Endothelial cell of hepatic sinusoid (primary cell): ENCODE results near the gene SNX21.
"Not testable (repeated sequence)": the region's sequence is repeated elsewhere in the genome, so short reads cannot be mapped to it uniquely, and the experiment has no call there.

Source experiments
- in situ Hi-C: cut with HindIII; loops from 2 replicates; pipeline ENCODE4 v1.10.0; 2017; ENCODE audit warnings: low sequenced_read_pairs

The SNX21 gene, protein sequence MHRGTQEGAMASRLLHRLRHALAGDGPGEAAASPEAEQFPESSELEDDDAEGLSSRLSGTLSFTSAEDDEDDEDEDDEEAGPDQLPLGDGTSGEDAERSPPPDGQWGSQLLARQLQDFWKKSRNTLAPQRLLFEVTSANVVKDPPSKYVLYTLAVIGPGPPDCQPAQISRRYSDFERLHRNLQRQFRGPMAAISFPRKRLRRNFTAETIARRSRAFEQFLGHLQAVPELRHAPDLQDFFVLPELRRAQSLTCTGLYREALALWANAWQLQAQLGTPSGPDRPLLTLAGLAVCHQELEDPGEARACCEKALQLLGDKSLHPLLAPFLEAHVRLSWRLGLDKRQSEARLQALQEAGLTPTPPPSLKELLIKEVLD

GRCh38 chr20:45833030-45833882 is at the start of gene SNX21:
SNX21 (plus strand) TSS chr20:45833799; CDS start chr20:45833920, 121 bp downstream.
- in situ Hi-C loops: no loop called here

- in situ Hi-C loops: no loop called here
These were observed 45.2 kb upstream of the SNX21 start for GRCh38 chr20:45788351-45788750.

- in situ Hi-C loops: no loop called here
These were observed 41.1 kb upstream of the SNX21 start for GRCh38 chr20:45792317-45793118.

DNA sequence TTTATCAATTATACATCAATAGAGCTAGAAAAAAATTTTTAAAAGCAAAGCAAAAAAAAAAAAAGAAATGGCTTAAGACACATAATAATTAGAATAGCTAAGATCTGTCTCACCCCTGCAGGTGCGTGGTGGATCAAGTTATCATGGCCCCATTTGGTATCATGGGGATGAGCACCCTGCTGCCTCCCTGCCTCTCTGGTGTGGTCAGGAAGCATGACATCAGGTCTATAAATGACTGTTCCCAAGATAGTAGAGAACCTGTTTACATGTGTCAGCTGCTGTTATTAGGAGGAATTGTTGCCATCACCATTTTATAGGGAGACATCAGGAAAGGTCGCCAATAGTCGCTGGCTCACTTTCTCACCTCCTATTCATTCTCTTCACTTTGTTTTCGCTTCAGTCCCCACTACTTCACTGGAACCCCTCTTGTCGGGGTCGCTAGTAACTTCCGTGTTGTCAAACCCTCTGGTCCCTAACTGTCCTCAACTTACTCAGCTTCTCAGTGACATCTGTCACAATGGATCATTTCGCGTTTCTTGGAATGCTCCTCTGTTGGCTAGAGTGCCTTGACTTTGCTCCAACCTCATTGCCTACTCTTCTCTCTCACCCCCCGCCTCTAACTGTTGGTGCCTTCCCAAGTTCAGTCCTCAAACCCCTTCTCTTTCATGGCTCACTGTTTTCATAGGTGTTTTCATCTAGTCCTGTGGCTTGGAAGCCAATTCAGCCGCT is 37.1 kb upstream of the SNX21 start:
- in situ Hi-C loops: no loop called here

DNA sequence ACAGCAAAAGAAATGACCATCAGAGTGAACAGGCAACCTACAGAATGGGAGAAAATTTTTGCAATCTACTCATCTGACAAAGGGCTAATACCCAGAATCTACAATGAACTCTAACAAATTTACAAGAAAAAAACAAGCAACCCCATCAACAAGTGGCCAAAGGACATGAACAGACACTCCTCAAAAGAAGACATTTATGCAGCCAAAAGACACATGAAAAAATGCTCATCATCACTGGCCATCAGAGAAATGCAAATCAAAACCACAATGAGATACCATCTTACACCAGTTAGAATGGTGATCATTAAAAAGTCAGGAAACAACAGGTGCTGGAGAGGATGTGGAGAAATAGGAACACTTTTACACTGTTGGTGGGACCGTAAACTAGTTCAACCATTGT is 36.1 kb upstream of the SNX21 start:
- in situ Hi-C loops: not testable (repeated sequence)

GRCh38 chr20:45797955-45798354 is 35.6 kb upstream of the SNX21 start:
- in situ Hi-C loops: not testable (repeated sequence)

- in situ Hi-C loops: no loop called here
These were observed 34.5 kb upstream of the SNX21 start for GRCh38 chr20:45798935-45799642.

GRCh38 chr20:45801851-45802250 is 31.7 kb upstream of the SNX21 start:
- in situ Hi-C loops: no loop called here

DNA sequence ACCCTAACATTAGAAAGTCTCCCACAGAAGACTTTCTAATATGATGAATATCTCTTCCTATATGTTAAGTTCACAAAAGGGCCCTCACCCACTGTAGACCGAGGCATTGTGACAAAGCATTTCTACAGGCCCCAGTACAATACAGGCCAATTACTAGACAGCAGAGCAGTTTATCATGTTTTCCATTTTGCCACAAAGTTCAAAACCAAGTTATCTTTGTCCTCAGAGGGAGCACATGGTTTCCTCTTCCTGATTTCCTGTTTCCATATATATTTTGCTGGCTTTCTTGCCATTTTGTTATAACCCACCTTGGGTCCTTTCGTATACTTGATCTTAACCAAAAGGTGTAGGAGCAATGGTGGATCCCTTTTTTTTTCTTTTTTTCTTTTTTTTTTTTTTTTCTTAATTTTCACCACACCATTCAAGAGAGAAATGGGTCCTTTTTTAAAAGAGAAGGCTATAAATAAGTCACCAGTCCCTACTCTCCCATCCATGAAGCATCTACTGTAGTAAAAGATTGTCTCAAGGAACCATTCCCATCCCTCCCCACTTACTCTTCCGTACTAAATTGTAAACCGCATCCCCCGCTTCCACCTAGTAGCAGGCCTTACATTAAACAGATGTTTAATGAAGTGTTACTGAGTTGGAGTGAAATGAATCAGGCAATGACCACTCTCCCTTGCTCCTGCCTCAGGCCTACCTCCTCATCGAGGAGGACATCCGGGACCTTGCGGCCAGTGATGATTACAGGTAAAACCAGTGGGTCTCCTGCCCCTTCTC is 23.2 kb upstream of the SNX21 start:
- in situ Hi-C loops: loop anchor here (5.0 kb wide), 1 partner anchor 62 kb away; no protein-coding TSS in a partner anchor

DNA sequence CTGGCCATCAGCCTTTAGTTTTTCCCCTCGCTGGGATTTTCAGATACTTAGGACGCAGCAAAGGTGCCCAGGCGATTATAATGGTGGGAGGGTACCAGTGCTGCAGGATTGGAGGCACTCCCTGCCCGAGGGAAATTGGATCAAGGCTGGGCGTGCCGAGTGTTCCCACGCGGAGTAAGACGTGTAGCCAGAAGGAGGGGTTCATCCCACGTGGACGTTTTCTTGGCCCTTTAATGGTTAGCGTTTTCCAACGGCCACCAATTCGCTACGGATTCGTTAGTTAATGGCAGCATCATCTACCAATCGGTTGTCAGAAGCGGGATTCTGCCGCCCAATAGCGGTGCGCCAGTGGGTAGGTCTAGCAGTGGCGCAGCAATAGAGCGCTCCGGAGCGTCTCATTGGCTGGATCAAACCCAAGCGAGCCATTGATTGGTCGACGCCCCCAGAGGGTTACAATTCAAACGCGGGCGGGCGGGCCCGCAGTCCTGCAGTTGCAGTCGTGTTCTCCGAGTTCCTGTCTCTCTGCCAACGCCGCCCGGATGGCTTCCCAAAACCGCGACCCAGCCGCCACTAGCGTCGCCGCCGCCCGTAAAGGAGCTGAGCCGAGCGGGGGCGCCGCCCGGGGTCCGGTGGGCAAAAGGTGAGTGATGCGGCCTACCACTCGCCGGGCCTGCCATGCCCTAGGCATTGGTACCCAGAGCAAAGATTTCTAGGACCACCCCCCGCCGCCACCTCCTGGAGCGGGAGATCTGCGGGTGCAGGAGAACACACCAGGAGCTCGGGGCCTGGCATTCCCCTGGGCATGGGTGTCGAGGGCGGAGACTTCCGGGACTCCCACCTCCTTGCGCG is 21.2 kb upstream of the SNX21 start, which contains the start of gene UBE2C:
UBE2C (plus strand) TSS at position 488 of the 849 bp plus-strand sequence; CDS start at position 540, 52 bp downstream.
- in situ Hi-C loops: loop anchor here (5.0 kb wide), 1 partner anchor 60 kb away; no protein-coding TSS in a partner anchor

DNA sequence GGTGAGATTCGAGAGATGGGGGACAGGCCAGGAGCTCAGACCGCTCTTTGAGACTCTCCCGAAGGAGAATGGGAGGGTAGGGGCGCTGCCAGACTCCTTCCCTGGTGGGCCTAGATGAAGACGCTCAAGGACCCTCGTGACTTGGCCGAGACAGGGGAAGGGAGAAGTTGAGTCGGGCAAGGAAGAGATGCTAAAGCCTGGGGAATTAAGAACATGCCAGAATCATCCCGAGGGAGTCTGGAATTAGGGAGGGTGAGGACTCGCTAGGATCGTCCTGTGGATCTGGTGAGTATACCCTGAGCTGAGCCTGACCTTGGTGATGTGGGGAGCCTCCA is 20.6 kb upstream of the SNX21 start:
- in situ Hi-C loops: loop anchor here (5.0 kb wide), 1 partner anchor 59 kb away; no protein-coding TSS in a partner anchor

- in situ Hi-C loops: loop anchor here (5.0 kb wide), 1 partner anchor 59 kb away; no protein-coding TSS in a partner anchor
These were observed 20.1 kb upstream of the SNX21 start for GRCh38 chr20:45813489-45813888.

DNA sequence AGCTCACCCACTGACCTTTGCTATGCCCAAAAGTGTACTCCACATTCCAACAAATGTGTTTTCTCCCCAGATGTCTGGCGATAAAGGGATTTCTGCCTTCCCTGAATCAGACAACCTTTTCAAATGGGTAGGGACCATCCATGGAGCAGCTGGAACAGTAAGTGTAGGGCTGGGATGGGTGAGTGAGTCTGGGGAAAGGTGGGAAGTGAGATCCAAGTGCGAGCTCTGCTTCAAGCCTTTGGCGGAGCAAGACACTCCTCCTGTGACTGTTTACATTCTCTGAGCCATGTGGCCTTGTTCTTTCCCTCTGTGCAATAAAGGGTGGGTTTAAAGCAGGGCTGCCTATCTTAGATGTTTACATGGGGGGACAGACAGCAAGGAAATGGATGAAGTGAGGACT is 19.3 kb upstream of the SNX21 start:
- in situ Hi-C loops: loop anchor here (5.0 kb wide), 1 partner anchor 58 kb away; no protein-coding TSS in a partner anchor

DNA sequence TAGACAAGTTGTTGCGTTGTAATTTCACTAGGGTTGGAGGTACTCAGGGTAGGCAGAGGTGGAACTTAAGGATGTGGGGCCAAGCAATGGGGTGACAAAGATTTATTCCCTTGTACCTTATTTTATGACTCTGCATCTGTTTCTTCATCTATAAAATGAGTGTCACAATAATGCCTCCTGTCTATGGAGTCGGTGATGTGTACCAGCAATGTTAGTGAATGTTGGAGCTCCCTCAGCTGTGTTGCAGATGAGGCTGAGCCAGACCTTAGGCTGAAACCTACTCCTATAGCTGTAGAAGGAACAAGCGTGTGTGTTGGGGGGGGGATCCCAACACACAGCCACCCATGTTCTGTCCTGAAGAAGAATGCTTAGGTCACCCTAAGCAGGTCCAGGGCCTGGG is 16.6 kb upstream of the SNX21 start:
- in situ Hi-C loops: no loop called here

DNA sequence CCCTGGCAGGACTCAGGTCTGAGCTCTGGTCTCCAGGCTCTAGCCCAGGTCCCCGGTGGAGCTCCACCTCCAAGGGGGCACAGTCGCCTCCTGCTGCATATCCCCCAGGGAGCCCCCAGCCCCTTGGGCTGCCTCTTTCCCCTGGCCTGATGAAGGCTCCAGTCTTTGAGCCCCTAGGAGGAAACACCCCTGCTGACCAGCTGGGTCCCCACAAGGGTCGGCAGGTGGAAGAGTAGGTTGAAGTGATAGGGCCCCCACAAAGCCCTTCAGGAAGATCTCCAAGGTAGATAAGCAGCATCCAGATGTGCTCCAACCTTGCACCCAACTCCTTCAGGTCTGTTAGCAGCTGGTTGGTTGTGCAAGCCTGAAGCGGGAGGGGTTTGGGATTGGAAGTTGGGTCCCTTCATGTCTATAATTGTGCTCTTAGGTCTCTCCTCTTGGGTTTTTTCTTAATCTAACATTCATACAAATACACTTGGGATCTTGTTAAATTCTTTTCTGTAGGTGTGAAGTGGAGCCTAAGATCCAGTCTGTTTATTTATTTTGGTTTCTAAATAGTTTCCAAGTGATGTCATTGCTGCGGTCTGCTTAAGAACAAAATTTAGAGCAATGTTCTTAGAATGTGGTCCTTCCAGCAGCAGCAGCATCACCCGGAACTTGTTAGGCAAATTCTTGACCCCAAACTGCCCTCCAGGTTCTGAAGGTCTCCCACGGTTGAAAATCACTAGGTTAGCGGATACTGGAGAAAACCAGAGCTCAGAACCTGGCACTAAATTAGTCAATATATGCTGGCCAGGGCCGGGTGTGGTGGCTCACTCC is 16.0 kb upstream of the SNX21 start:
- in situ Hi-C loops: no loop called here

- in situ Hi-C loops: no loop called here
These were observed 15.4 kb upstream of the SNX21 start for GRCh38 chr20:45818239-45818638.

DNA sequence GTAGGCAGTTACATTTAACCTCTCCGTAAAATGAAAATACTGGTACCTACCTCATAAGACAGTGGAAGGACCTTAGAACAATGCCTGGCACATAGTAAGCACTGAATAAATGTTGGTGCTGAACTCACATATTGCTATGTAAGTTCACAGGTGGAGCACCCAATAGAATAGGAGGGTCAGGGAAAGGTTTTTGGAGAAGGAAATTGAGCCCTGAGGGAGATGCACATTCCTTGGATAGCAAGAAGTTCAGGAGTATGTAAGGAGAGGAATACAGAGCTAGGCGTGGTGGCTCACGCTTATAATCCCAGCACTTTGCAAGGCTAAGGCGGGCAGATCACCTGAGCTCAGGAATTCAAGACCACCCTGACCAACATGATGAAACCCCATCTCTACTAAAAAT is 14.1 kb upstream of the SNX21 start:
- in situ Hi-C loops: no loop called here
